Panc1 (cell line): Measurements from ENCODE around the gene HIGD1C. TPM values are rescaled to one million over a fixed set of nuclear protein-coding genes. Genes with fewer than 3 reads are reported as not detected.

Experiments
- ATAC-seq: fragments of 200-7000 bp; cut with Tn5 transposase; 2 replicates; pipeline ENCODE4 v1.9.1; 2020; ENCODE audit warnings: mild to moderate bottlenecking, moderate library complexity
- BruUV-seq: library from RNA; stranded (reverse); fragments of 400-500 nt; replicated peaks from 2 replicates; lab custom pipeline; 2021; lab: Mats Ljungman, UMichigan
- CTCF ChIA-PET: fragments of 300-600 bp; sonication (Branson Sonifier 250); formaldehyde crosslinking; loops from one replicate; lab custom pipeline; 2022; ENCODE audit warnings: antibody characterized with exemption; lab: Charles Lee
- POLR2A ChIA-PET: fragments of 300-600 bp; sonication (Branson Sonifier 250); formaldehyde crosslinking; loops from one replicate; lab custom pipeline; 2022; ENCODE audit warnings: antibody characterized with exemption; lab: Charles Lee
- DNase-seq: peaks from one replicate; pipeline ENCODE4 v3.0.0-alpha.2; 2010; ENCODE audit warnings: low read depth, low spot score
- H3K27ac ChIP-seq: 2 replicates; pipeline ENCODE4 v1.5.1; 2011; ENCODE audit warnings: mild to moderate bottlenecking, low read length, inconsistent platforms
- H3K27me3 ChIP-seq: fragments of 200-500 bp; sonication (Bioruptor generic); 2 replicates; pipeline ENCODE4 v1.6.0; 2014; ENCODE audit warnings: low read length, inconsistent platforms; ENCODE audit not compliant: control insufficient read depth, insufficient read depth
- H3K36me3 ChIP-seq: fragments of 200-500 bp; sonication (Bioruptor generic); 2 replicates; pipeline ENCODE4 v1.5.1; 2014; ENCODE audit warnings: inconsistent platforms, mild to moderate bottlenecking, low read length, moderate library complexity; ENCODE audit not compliant: control insufficient read depth, insufficient read depth
- H3K4me1 ChIP-seq: 2 replicates; pipeline ENCODE4 v1.5.1; 2011; ENCODE audit warnings: inconsistent platforms, mild to moderate bottlenecking, low read length, moderate library complexity; ENCODE audit not compliant: control insufficient read depth, insufficient read depth
- H3K4me3 ChIP-seq, 2 experiments: 2 replicates each; pipeline ENCODE4 v1.5.1; 2011 to 2012; ENCODE audit warnings: low read depth in 2 of 2, low read length in 2 of 2, mild to moderate bottlenecking in 2 of 2, inconsistent platforms in 1 of 2, moderate library complexity in 1 of 2
- H3K9me3 ChIP-seq: fragments of 200-500 bp; sonication (Bioruptor generic); 2 replicates; pipeline ENCODE4 v1.5.1; 2014; ENCODE audit warnings: low read depth, mild to moderate bottlenecking, inconsistent platforms, low read length, moderate library complexity; ENCODE audit not compliant: control insufficient read depth, insufficient read depth
- POLR2AphosphoS5 ChIP-seq: IDR thresholded peaks from 2 replicates; pipeline ENCODE4 v1.6.1; 2012; ENCODE audit warnings: mild to moderate bottlenecking, low read depth, low read length, moderate library complexity
- SIN3A ChIP-seq: IDR thresholded peaks from 2 replicates; pipeline ENCODE4 v1.6.1; 2012; ENCODE audit warnings: low read depth, mild to moderate bottlenecking, low read length, moderate library complexity, borderline replicate concordance; ENCODE audit not compliant: insufficient read depth
- TCF7L2 ChIP-seq: IDR thresholded peaks from 2 replicates; pipeline ENCODE4 v1.6.1; 2011; ENCODE audit warnings: mild to moderate bottlenecking, low read depth, low read length, inconsistent platforms
- in situ Hi-C: cut with HindIII; loops from 2 replicates; pipeline ENCODE4 v1.10.0; 2016; ENCODE audit warnings: low sequenced_read_pairs, low pct_unique_long_range_greater_than_20kb
- intact Hi-C: fragments of 100-400 bp; cut with micrococcal nuclease; formaldehyde crosslinking; loops from one replicate; pipeline ENCODE4 v1.10.0; 2022; ENCODE audit not compliant: unreplicated experiment
- total RNA-seq: library from RNA; stranded (reverse); gene quantifications from one replicate; pipeline ENCODE4 v1.2.1, GENCODE V29; 2021; ENCODE audit not compliant: unreplicated experiment
- TF ChIP-seq, protein P1 (sequence below), 2 experiments: IDR thresholded peaks; 2 replicates each; pipeline ENCODE4 v1.6.1; 2011 to 2012; ENCODE audit warnings: low read depth in 2 of 2, control low read depth in 1 of 2, low read length in 1 of 2, mild to moderate bottlenecking in 1 of 2, moderate library complexity in 1 of 2; ENCODE audit not compliant: insufficient read depth in 1 of 2
- TF ChIP-seq, protein P2 (sequence below): fragments of 450-650 bp; IDR thresholded peaks from 2 replicates; pipeline ENCODE4 v1.5.1; 2017; ENCODE audit warnings: mild to moderate bottlenecking

HIGD1C gene
- total RNA-seq, 1 experiment from 2014 or later: not detected

DNA sequence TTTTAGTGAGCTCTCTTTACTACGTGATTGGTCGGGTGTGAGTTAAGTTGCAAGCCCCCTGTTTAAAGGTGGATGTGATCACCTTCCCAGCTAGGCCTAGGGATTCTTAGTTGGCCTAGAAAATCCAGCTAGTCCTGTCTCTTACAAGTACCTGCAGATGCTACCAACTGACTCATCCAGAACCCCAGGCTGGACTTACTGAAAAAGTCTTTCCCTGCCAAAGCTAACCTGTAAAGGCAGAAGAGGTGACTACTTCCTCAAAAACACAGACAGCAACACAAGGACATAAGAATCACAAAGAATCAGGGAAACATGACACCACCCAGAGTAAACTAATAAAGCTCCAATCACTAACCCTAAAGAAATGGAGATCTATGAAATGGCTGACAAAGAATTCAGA lies 39.1 kb upstream of the HIGD1C start:
- DNase-seq (no peak), ATAC-seq (no peak)
- ChIA-PET CTCF (no interaction called here), POLR2A (interaction anchor here (1.0 kb wide), 1 partner anchor 30 kb away, joined by 3 read pairs; no protein-coding TSS in a partner anchor)
- Histone ChIP-seq H3K27ac (no peak overlapping the region), H3K4me3 (no peak overlapping the region), H3K4me1 (no peaks in the 10 kb centered on the region), H3K36me3 (no peaks in the 10 kb centered on the region), H3K9me3 (peaks cover 6% of the 10 kb centered on the region; the same call in 1 of the 2 replicates), H3K27me3 (no peaks in the 10 kb centered on the region)
- no TSS peak for BruUV-seq
- TF ChIP-seq, protein P1, sequence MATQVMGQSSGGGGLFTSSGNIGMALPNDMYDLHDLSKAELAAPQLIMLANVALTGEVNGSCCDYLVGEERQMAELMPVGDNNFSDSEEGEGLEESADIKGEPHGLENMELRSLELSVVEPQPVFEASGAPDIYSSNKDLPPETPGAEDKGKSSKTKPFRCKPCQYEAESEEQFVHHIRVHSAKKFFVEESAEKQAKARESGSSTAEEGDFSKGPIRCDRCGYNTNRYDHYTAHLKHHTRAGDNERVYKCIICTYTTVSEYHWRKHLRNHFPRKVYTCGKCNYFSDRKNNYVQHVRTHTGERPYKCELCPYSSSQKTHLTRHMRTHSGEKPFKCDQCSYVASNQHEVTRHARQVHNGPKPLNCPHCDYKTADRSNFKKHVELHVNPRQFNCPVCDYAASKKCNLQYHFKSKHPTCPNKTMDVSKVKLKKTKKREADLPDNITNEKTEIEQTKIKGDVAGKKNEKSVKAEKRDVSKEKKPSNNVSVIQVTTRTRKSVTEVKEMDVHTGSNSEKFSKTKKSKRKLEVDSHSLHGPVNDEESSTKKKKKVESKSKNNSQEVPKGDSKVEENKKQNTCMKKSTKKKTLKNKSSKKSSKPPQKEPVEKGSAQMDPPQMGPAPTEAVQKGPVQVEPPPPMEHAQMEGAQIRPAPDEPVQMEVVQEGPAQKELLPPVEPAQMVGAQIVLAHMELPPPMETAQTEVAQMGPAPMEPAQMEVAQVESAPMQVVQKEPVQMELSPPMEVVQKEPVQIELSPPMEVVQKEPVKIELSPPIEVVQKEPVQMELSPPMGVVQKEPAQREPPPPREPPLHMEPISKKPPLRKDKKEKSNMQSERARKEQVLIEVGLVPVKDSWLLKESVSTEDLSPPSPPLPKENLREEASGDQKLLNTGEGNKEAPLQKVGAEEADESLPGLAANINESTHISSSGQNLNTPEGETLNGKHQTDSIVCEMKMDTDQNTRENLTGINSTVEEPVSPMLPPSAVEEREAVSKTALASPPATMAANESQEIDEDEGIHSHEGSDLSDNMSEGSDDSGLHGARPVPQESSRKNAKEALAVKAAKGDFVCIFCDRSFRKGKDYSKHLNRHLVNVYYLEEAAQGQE (IDR thresholded peaks at IDR 0.05; ENCODE audit: insufficient read depth in 1 of 2, low read depth in 2 of 2, low read length in 1 of 2): no peak
- TF ChIP-seq SIN3A: no peak
- no peak for TF ChIP-seq POLR2AphosphoS5
- TF ChIP-seq TCF7L2: no peak
- TF ChIP-seq, protein P2, sequence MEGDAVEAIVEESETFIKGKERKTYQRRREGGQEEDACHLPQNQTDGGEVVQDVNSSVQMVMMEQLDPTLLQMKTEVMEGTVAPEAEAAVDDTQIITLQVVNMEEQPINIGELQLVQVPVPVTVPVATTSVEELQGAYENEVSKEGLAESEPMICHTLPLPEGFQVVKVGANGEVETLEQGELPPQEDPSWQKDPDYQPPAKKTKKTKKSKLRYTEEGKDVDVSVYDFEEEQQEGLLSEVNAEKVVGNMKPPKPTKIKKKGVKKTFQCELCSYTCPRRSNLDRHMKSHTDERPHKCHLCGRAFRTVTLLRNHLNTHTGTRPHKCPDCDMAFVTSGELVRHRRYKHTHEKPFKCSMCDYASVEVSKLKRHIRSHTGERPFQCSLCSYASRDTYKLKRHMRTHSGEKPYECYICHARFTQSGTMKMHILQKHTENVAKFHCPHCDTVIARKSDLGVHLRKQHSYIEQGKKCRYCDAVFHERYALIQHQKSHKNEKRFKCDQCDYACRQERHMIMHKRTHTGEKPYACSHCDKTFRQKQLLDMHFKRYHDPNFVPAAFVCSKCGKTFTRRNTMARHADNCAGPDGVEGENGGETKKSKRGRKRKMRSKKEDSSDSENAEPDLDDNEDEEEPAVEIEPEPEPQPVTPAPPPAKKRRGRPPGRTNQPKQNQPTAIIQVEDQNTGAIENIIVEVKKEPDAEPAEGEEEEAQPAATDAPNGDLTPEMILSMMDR: no peak
- in situ Hi-C loops: no loop called here
- intact Hi-C loops: no loop called here

DNA sequence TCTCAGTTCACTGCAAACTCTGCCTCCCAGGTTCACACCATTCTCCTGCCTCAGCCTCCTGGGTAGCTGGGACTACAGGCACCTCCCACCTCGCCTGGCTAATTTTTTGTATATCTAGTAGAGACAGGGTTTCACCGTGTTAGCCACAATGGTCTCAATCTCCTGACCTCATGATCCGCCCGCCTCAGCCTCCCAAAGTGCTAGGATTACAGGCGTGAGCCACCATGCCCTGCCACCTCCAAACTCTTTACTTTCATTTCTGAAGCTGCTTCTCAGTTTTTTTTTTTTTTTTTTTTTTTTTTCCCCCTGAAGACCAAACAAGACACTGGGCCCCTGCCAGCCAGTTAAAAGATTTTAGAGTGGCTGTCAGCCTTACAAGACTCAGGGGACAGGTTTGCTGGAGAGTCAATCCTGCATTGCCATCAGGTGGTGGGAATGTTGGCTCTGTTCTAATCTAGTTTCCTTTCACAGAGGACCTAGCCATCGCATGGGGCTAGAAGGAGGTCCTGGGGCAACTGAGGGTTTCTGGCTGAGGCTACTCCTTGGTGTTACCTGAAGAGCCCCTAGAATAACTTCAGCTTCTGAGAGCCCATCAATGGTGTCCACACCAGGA lies 37.4 kb upstream of the HIGD1C start:
- Histone ChIP-seq H3K9me3 (peaks cover 6% of the 10 kb centered on the region; the same call in 1 of the 2 replicates), H3K4me3 (no peak overlapping the region), H3K4me1 (no peaks in the 10 kb centered on the region), H3K36me3 (no peaks in the 10 kb centered on the region), H3K27me3 (no peaks in the 10 kb centered on the region), H3K27ac (no peak overlapping the region)
- no peak for ATAC-seq
- no peak for TF ChIP-seq TCF7L2
- no peak for TF ChIP-seq POLR2AphosphoS5
- TF ChIP-seq, protein P2: no peak
- TF ChIP-seq, protein P1 (IDR thresholded peaks at IDR 0.05; ENCODE audit: insufficient read depth in 1 of 2, low read depth in 2 of 2, low read length in 1 of 2): no peak
- no peak for TF ChIP-seq SIN3A
- CTCF ChIA-PET: no interaction called here
- BruUV-seq: no TSS peak
- intact Hi-C loops: no loop called here
- in situ Hi-C loops: no loop called here
- no peak for DNase-seq
- POLR2A ChIA-PET: no interaction called here
